HL-60 (cell line): Measurements from ENCODE around the gene DPEP2NB.

Source experiments
- POLR2AphosphoS5 ChIP-seq: IDR thresholded peaks from 2 replicates; pipeline ENCODE4 v1.6.1; 2012; ENCODE audit warnings: low read depth
- SPI1 ChIP-seq: IDR thresholded peaks from 2 replicates; pipeline ENCODE4 v1.6.1; 2012; ENCODE audit warnings: low read depth, mild to moderate bottlenecking, borderline replicate concordance
- TF ChIP-seq, protein P1 (sequence below): IDR thresholded peaks from one replicate; pipeline ENCODE4 v1.5.1; 2011; ENCODE audit warnings: low read length, control low read depth, inconsistent platforms; ENCODE audit not compliant: insufficient read depth
- TF ChIP-seq, protein P2 (sequence below): IDR thresholded peaks from 2 replicates; pipeline ENCODE4 v1.6.1; 2012; ENCODE audit warnings: low read depth; ENCODE audit not compliant: insufficient replicate concordance

GRCh38 chr16:67995423-67995822 is 20.3 kb downstream of the DPEP2NB start:
- TF ChIP-seq, protein P1, sequence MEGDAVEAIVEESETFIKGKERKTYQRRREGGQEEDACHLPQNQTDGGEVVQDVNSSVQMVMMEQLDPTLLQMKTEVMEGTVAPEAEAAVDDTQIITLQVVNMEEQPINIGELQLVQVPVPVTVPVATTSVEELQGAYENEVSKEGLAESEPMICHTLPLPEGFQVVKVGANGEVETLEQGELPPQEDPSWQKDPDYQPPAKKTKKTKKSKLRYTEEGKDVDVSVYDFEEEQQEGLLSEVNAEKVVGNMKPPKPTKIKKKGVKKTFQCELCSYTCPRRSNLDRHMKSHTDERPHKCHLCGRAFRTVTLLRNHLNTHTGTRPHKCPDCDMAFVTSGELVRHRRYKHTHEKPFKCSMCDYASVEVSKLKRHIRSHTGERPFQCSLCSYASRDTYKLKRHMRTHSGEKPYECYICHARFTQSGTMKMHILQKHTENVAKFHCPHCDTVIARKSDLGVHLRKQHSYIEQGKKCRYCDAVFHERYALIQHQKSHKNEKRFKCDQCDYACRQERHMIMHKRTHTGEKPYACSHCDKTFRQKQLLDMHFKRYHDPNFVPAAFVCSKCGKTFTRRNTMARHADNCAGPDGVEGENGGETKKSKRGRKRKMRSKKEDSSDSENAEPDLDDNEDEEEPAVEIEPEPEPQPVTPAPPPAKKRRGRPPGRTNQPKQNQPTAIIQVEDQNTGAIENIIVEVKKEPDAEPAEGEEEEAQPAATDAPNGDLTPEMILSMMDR, result no peak
- TF ChIP-seq POLR2AphosphoS5 (no peak), SPI1 (peak; percentile 16; the same call in 1 of the 2 replicates)
- TF ChIP-seq, protein P2, sequence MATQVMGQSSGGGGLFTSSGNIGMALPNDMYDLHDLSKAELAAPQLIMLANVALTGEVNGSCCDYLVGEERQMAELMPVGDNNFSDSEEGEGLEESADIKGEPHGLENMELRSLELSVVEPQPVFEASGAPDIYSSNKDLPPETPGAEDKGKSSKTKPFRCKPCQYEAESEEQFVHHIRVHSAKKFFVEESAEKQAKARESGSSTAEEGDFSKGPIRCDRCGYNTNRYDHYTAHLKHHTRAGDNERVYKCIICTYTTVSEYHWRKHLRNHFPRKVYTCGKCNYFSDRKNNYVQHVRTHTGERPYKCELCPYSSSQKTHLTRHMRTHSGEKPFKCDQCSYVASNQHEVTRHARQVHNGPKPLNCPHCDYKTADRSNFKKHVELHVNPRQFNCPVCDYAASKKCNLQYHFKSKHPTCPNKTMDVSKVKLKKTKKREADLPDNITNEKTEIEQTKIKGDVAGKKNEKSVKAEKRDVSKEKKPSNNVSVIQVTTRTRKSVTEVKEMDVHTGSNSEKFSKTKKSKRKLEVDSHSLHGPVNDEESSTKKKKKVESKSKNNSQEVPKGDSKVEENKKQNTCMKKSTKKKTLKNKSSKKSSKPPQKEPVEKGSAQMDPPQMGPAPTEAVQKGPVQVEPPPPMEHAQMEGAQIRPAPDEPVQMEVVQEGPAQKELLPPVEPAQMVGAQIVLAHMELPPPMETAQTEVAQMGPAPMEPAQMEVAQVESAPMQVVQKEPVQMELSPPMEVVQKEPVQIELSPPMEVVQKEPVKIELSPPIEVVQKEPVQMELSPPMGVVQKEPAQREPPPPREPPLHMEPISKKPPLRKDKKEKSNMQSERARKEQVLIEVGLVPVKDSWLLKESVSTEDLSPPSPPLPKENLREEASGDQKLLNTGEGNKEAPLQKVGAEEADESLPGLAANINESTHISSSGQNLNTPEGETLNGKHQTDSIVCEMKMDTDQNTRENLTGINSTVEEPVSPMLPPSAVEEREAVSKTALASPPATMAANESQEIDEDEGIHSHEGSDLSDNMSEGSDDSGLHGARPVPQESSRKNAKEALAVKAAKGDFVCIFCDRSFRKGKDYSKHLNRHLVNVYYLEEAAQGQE, result no peak
